Embryonic facial prominence (tissue), 1 donor: ENCODE results near the gene KAT2B.
"Not testable (repeated sequence)": the region's sequence is repeated elsewhere in the genome, so short reads cannot be mapped to it uniquely, and the experiment has no call there.

ENCODE experiments used
- DNase-seq: peaks from one replicate; pipeline ENCODE4 v3.0.0-alpha.2; 2016; ENCODE audit errors: extremely low spot score

The KAT2B gene

GRCh38 chr3:20041197-20041780 is 1.0 kb downstream of the KAT2B start:
- peak; percentile 5 for DNase-seq

GRCh38 chr3:20042331-20042730 is 2.1 kb downstream of the KAT2B start:
- no peak for DNase-seq

- DNase-seq: no peak
These were observed 3.1 kb downstream of the KAT2B start for GRCh38 chr3:20043396-20043795.

GRCh38 chr3:20043825-20044224 is 3.6 kb downstream of the KAT2B start:
- no peak for DNase-seq

- DNase-seq: not testable (repeated sequence)
These were observed 4.9 kb downstream of the KAT2B start for GRCh38 chr3:20045141-20045540.

- no peak for DNase-seq
These were observed 6.3 kb downstream of the KAT2B start for GRCh38 chr3:20046556-20046955.

GRCh38 chr3:20047341-20047779 is 7.1 kb downstream of the KAT2B start:
- no peak for DNase-seq

- DNase-seq: peak; percentile 53
These were observed 8.0 kb downstream of the KAT2B start for GRCh38 chr3:20047976-20048883.

- DNase-seq: no peak
These were observed 11.0 kb downstream of the KAT2B start for GRCh38 chr3:20051123-20051806.

GRCh38 chr3:20052851-20053250 is 12.6 kb downstream of the KAT2B start:
- no peak for DNase-seq

- DNase-seq: no peak
These were observed 14.3 kb downstream of the KAT2B start for GRCh38 chr3:20054549-20054987.

GRCh38 chr3:20055020-20055775 is 15.0 kb downstream of the KAT2B start:
- no peak for DNase-seq

GRCh38 chr3:20055842-20056241 is 15.6 kb downstream of the KAT2B start:
- no peak for DNase-seq

- no peak for DNase-seq
These were observed 16.7 kb downstream of the KAT2B start for GRCh38 chr3:20056725-20057611.

- DNase-seq: no peak
These were observed 17.4 kb downstream of the KAT2B start for GRCh38 chr3:20057612-20058180.

GRCh38 chr3:20059929-20060328 is 19.7 kb downstream of the KAT2B start:
- DNase-seq: no peak

GRCh38 chr3:20060974-20061685 is 20.9 kb downstream of the KAT2B start:
- DNase-seq: no peak

- no peak for DNase-seq
These were observed 22.8 kb downstream of the KAT2B start for GRCh38 chr3:20062996-20063395.

- no peak for DNase-seq
These were observed 24.1 kb downstream of the KAT2B start for GRCh38 chr3:20064387-20064786.
